K562 (cell line): ENCODE measurements around the gene STT3B. TPM values are rescaled to one million over a fixed set of nuclear protein-coding genes. Genes with fewer than 3 reads are reported as not detected.
A peak's percentile ranks its signal among the peaks of the same experiment; 100 is the strongest.

Experiments used
- ATAC-seq: fragments of 200-7000 bp; cut with Tn5 transposase; 3 replicates; pipeline ENCODE4 v1.9.1; 2020; ENCODE audit warnings: moderate library complexity
- BruUV-seq: library from RNA; stranded (reverse); fragments of 400-500 nt; replicated peaks from 2 replicates; lab custom pipeline; 2021; lab: Mats Ljungman, UMichigan
- CTCF ChIA-PET: fragments of 300-600 bp; formaldehyde crosslinking; extraction: SDS; loops from one replicate; lab custom pipeline; 2021; ENCODE audit warnings: low intra/inter-chr PET ratio; lab: Yijun Ruan, JAX
- POLR2A ChIA-PET: fragments of 300-600, 350-650 bp; sonication (Branson Sonifier 250); formaldehyde crosslinking; extraction: SDS; loops from one replicate; lab custom pipeline; 2021; ENCODE audit warnings: antibody characterized with exemption, inconsistent platforms; lab: Yijun Ruan, JAX
- DNase-seq, 4 experiments: peaks; one replicate each; pipeline versions ENCODE4 v3.0.0 to v3.0.0-alpha.2; 2011 to 2018; ENCODE audit warnings: low spot score in 3 of 4, mixed read lengths in 3 of 4; ENCODE audit errors: extremely low read depth in 1 of 4
- FAIRE-seq: peaks from 2 replicates; lab custom pipeline; 2011; peaks lifted over from hg19 to GRCh38; lab: Jason Lieb, UNC
- H2AFZ ChIP-seq: 2 replicates; pipeline ENCODE4 v1.6.0; 2011; ENCODE audit warnings: low read depth, low read length, control low read depth, inconsistent platforms
- H3K27ac ChIP-seq: fragments of 200-600 bp; 3 replicates; pipeline ENCODE4 v1.8.0; 2011; ENCODE audit warnings: low read depth, mild to moderate bottlenecking, control low read depth, inconsistent platforms, low read length, moderate library complexity, mixed read lengths; ENCODE audit errors: extremely low read depth
- H3K27me3 ChIP-seq, 2 experiments: fragments of 300-600 bp in 1 of 2; 2 replicates in 1 of 2; 3 replicates in 1 of 2; pipeline versions ENCODE4 v1.6.0 to v1.8.0; 2011; ENCODE audit warnings: inconsistent platforms in 2 of 2, low read length in 2 of 2, mild to moderate bottlenecking in 1 of 2, mixed read lengths in 1 of 2, moderate library complexity in 1 of 2; ENCODE audit not compliant: control insufficient read depth in 2 of 2, insufficient read depth in 2 of 2
- H3K36me3 ChIP-seq: fragments of 300-600 bp; 3 replicates; pipeline ENCODE4 v1.8.0; 2011; ENCODE audit warnings: mild to moderate bottlenecking, low read length, inconsistent platforms; ENCODE audit not compliant: control insufficient read depth, insufficient read depth
- H3K4me1 ChIP-seq, 2 experiments: fragments of 200-600 bp in 1 of 2; replicated peaks in 1 of 2; 2 replicates in 1 of 2; 3 replicates in 1 of 2; pipeline versions ENCODE4 v1.5.1 to v1.8.0; 2011; ENCODE audit warnings: inconsistent platforms in 2 of 2, low read length in 2 of 2, mild to moderate bottlenecking in 1 of 2, mixed read lengths in 1 of 2, moderate library complexity in 1 of 2; ENCODE audit not compliant: control insufficient read depth in 2 of 2, insufficient read depth in 2 of 2
- H3K4me2 ChIP-seq: 2 replicates; pipeline ENCODE4 v1.6.1; 2011; ENCODE audit warnings: low read length, control low read depth, inconsistent platforms, mixed read lengths; ENCODE audit not compliant: insufficient read depth
- H3K4me3 ChIP-seq: fragments of 200-600 bp; sonication (generic), shearing (Covaris generic); 2 replicates; pipeline ENCODE4 v1.5.1; 2016; ENCODE audit warnings: control low read depth, inconsistent platforms
- H3K79me2 ChIP-seq: fragments of 200-600 bp; 3 replicates; pipeline ENCODE4 v1.8.0; 2011; ENCODE audit warnings: low read length, inconsistent platforms; ENCODE audit not compliant: control insufficient read depth, insufficient read depth
- H3K9ac ChIP-seq, 2 experiments: 2 replicates each; pipeline versions ENCODE4 v1.6.0 to v1.6.1; 2011; ENCODE audit warnings: low read depth in 2 of 2, low read length in 2 of 2, control low read depth in 1 of 2, inconsistent platforms in 1 of 2, mild to moderate bottlenecking in 1 of 2, mixed read lengths in 1 of 2; ENCODE audit not compliant: insufficient read depth in 1 of 2
- H3K9me1 ChIP-seq: one replicate; pipeline ENCODE4 v1.6.0; 2011; ENCODE audit warnings: inconsistent platforms, mild to moderate bottlenecking, low read length, moderate library complexity; ENCODE audit not compliant: control insufficient read depth, insufficient read depth
- H3K9me3 ChIP-seq: replicated peaks from 2 replicates; pipeline ENCODE4 v1.5.1; 2011; ENCODE audit warnings: low read depth, low read length, inconsistent platforms; ENCODE audit not compliant: control insufficient read depth, insufficient read depth
- H4K20me1 ChIP-seq: replicated peaks from 2 replicates; pipeline ENCODE4 v1.6.1; 2011; ENCODE audit warnings: low read length, inconsistent platforms, mixed read lengths; ENCODE audit not compliant: control insufficient read depth, insufficient read depth
- ATF4 ChIP-seq: fragments of 450-650 bp; formaldehyde crosslinking; IDR thresholded peaks from 2 replicates; pipeline ENCODE4 v1.4.0; 2022; ENCODE audit warnings: mild to moderate bottlenecking, moderate library complexity
- ATF7 ChIP-seq: fragments of 450-650 bp; IDR thresholded peaks from 2 replicates; pipeline ENCODE4 v1.7.1; 2014; ENCODE audit warnings: mild to moderate bottlenecking, moderate library complexity
- CBX3 ChIP-seq, 2 experiments: IDR thresholded peaks; 1 replicate in 1 of 2; 2 replicates in 1 of 2; pipeline ENCODE4 v1.6.1; 2012; ENCODE audit warnings: inconsistent platforms in 2 of 2, low read length in 2 of 2, borderline replicate concordance in 1 of 2, control low read depth in 1 of 2
- E4F1 ChIP-seq: fragments of 250-450 bp; sonication (Bioruptor Pico); IDR thresholded peaks from 2 replicates; pipeline ENCODE4 v1.5.0; 2021; ENCODE audit warnings: mild to moderate bottlenecking, borderline replicate concordance
- ELF2 ChIP-seq: fragments of 250-450 bp; sonication (Bioruptor Pico); IDR thresholded peaks from 2 replicates; pipeline ENCODE4 v1.5.0; 2021; ENCODE audit warnings: mild to moderate bottlenecking
- HEY1 ChIP-seq: fragments of 250-450 bp; sonication (Bioruptor Pico); IDR thresholded peaks from 2 replicates; pipeline ENCODE4 v1.5.0; 2020; ENCODE audit warnings: mild to moderate bottlenecking, moderate library complexity, borderline replicate concordance
- MIER1 ChIP-seq: fragments of 450-650 bp; IDR thresholded peaks from 2 replicates; pipeline ENCODE4 v1.6.1; 2016; ENCODE audit warnings: antibody characterized with exemption, mild to moderate bottlenecking, low read depth
- NELFE ChIP-seq: IDR thresholded peaks from 2 replicates; pipeline ENCODE4 v1.6.1; 2011; ENCODE audit warnings: mild to moderate bottlenecking; ENCODE audit not compliant: insufficient read depth, insufficient read length
- TFAP4 ChIP-seq: sonication (generic); formaldehyde crosslinking; IDR thresholded peaks from 2 replicates; pipeline ENCODE4 v1.8.0; 2022; ENCODE audit warnings: missing genetic modification reagents, mild to moderate bottlenecking, moderate library complexity, borderline replicate concordance
- THRAP3 ChIP-seq: fragments of 450-650 bp; IDR thresholded peaks from 2 replicates; pipeline ENCODE4 v1.6.1; 2016; ENCODE audit warnings: mild to moderate bottlenecking, inconsistent platforms, borderline replicate concordance
- in situ Hi-C: fragments of 300-500 bp; cut with MboI; formaldehyde crosslinking; loops from 4 replicates; pipeline ENCODE4 v1.15.0; 2018; ENCODE audit warnings: inconsistent platforms, mixed read lengths
- intact Hi-C: fragments of 100-400 bp; cut with micrococcal nuclease; formaldehyde crosslinking; loops from 2 replicates; pipeline ENCODE4 v1.14.2; 2022
- polyA plus RNA-seq, 8 experiments: library from polyadenylated mRNA; depleted of rRNA in 4 of 8; stranded (reverse) in 5 of 8; unstranded in 3 of 8; fragments of >200 nt; fragmentation: Nextera tagmentation in 2 of 8; fragmentation: Illumina TruSeq in 1 of 8; extraction: Ambion mirVana in 2 of 8; extraction: Trizol in 1 of 8; gene quantifications; 2 replicates each; pipeline versions ENCODE4 v1.2.1 to v1.2.3, GENCODE V29; 2011 to 2014; ENCODE audit warnings: inconsistent platforms in 1 of 8, missing spikeins in 1 of 8
- total RNA-seq, 7 experiments: library from RNA; depleted of rRNA in 6 of 7; stranded (reverse); fragments of >200 nt in 6 of 7; fragmentation: Illumina TruSeq in 2 of 7; extraction: Trizol in 2 of 7; gene quantifications; 2 replicates each; pipeline versions ENCODE4 v1.2.1 to v1.2.3, GENCODE V29; 2011 to 2021; ENCODE audit warnings: low replicate concordance in 1 of 7

STT3B gene
- total and polyA plus RNA-seq, 9 of the 15 experiments (the other 6 are each of a cell fraction or from before 2014, with no cell fraction given), result 22.4 to 147 (median 100) TPM

GRCh38 chr3:31654998-31655397 is 122.3 kb downstream of the STT3B start:
- in situ Hi-C loops (no loop called here), intact Hi-C loops (no loop called here)
- H3K9ac ChIP-seq, result no peak overlapping the region
- POLR2A ChIA-PET, result no interaction called here
- no TSS peak for BruUV-seq
- H3K4me2 ChIP-seq, result no peak overlapping the region
- no peak overlapping the region for H3K4me3 ChIP-seq
- H3K4me1 ChIP-seq, result no peaks in the 10 kb centered on the region
- peaks cover 11% of the 10 kb centered on the region; the same call in 1 of the 2 replicates for H3K9me3 ChIP-seq
- ATAC-seq (no peak), DNase-seq (no peak), FAIRE-seq (no peak)
- H2AFZ ChIP-seq, result no peak overlapping the region
- H4K20me1 ChIP-seq, result no peaks in the 10 kb centered on the region
- CTCF ChIA-PET, result no interaction called here
- no peaks in the 10 kb centered on the region for H3K36me3 ChIP-seq
- no peak overlapping the region for H3K27ac ChIP-seq
- no peaks in the 10 kb centered on the region for H3K27me3 ChIP-seq
- H3K79me2 ChIP-seq, result no peaks in the 10 kb centered on the region
- peak in 1 of 2 experiments; percentile 52; a peak in 1 of 3 replicates for TF ChIP-seq CBX3 (IDR thresholded peaks at IDR 0.05; ENCODE audit: borderline replicate concordance in 1 of 2, low read length in 2 of 2)
- TF ChIP-seq E4F1, result no peak
- H3K9me1 ChIP-seq, result no peaks in the 10 kb centered on the region

GRCh38 chr3:31659246-31659645 is 126.5 kb downstream of the STT3B start:
- Histone ChIP-seq H2AFZ (no peak overlapping the region), H3K27ac (no peak overlapping the region), H3K9ac (no peak overlapping the region), H3K27me3 (peaks cover 0 to 3% of the 10 kb centered on the region in 2 experiments; a peak in 3 of 5 replicates), H3K4me1 (no peaks in the 10 kb centered on the region), H4K20me1 (no peaks in the 10 kb centered on the region), H3K79me2 (no peaks in the 10 kb centered on the region), H3K4me2 (no peak overlapping the region), H3K4me3 (no peak overlapping the region), H3K9me1 (no peaks in the 10 kb centered on the region), H3K36me3 (no peaks in the 10 kb centered on the region), H3K9me3 (peaks cover 2% of the 10 kb centered on the region; the same call in 1 of the 2 replicates)
- ChIA-PET POLR2A (no interaction called here), CTCF (no interaction called here)
- BruUV-seq, result no TSS peak
- no peak for ATAC-seq
- intact Hi-C loops (no loop called here), in situ Hi-C loops (no loop called here)
- TF ChIP-seq THRAP3, result no peak
- no peak for TF ChIP-seq HEY1 (CRISPR knock-in tag)
- TF ChIP-seq ATF4 (CRISPR knock-in tag), result no peak
- no peak for TF ChIP-seq ELF2 (CRISPR knock-in tag)
- no peak for TF ChIP-seq ATF7
- no peak for TF ChIP-seq TFAP4 (CRISPR knock-in tag)
- TF ChIP-seq NELFE, result no peak
- no peak for TF ChIP-seq MIER1
- DNase-seq, result no peak
- no peak for FAIRE-seq
